ENCODE data around the gene COL18A1.
"Not testable (repeated sequence)": the region's sequence is repeated elsewhere in the genome, so short reads cannot be mapped to it uniquely, and the experiment has no call there.

Gene COL18A1

DNA sequence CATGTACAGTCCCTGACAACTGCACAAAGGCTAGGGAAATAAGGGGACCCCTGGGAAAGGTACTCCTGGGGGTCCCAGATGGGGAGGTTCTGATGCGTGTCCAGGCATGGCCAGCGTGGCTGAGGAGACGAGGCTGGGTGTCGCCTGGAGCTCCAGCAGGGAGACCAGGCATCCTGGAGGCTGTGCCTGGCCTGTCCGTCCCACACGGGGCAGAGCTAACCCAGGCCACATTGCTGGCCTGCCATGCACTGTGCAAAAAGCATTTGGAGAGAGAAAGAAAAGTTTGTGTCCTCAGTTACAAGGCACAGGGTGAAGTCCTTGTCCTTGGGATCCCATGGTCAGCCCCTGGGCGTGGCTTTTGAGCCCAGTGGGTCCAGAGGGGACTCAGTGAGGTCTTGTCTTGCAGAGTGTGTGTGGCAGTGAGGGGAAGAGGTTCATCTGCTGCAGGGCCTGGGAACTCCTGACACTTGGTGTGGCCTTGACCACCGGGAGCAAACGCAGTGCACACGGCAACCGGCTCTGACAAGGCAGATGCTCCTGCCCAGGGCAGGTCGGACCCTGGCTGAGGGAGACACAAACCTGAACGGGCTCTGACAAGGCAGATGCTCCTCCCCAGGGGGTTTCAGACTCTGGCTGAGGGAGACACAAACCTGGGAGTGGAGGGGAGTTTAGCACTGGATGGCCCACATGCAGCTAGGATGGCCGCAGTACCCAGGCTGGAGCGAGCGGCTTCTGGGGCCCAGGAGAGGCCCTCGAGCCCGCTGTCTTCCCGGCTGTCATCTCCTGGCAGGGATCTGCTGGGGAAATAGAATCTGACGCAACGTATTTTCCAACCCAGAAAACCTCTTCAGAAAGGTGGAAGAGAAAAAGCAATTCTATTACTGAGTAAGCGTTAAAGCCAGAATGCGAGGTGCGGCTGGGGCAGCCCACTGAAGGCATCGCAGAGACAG lies 37.3 kb upstream of the COL18A1 start:
- no peak for DNase-seq

DNA sequence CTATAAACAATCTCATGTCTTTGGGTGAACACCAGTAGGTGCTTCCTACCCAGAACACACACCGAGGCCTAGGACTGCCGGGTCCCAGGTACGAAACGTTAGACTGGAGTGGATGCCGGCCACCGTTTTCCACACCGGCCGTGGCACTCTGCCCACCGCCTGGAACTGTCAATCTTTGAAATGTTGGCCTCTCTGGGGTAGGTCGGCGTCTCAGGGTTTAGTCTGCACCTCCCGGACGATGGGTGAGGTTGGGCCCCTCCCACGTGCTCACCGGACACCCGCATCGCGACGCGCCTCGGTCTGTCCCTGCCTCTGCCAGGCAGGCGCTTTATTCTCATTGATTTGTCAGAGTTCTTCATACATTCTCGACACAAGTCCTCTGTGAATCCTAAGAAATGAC lies 35.9 kb upstream of the COL18A1 start:
- not testable (repeated sequence) for DNase-seq

GRCh38 chr21:45370575-45370974 lies 34.4 kb upstream of the COL18A1 start:
- no peak for DNase-seq

DNA sequence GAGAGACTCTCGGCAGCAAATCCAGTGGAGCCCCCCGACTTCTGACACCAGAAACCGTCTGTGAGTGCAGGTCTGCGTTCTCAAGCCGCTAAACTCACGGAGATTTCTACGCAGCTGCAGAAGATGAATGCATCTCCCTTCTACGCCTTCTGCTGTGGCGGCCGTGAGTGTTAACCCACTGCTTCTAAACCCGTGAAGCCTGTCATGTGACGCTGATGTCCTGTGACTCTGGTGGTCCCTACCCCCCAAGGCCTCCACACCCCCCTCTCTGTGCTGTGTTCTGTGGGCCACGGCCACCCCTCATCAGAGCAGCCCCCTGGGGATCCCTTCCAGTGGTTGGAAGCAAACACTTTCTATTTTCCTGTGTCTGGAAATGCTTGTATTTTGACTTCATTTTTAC lies 33.9 kb upstream of the COL18A1 start:
- no peak for DNase-seq

DNA sequence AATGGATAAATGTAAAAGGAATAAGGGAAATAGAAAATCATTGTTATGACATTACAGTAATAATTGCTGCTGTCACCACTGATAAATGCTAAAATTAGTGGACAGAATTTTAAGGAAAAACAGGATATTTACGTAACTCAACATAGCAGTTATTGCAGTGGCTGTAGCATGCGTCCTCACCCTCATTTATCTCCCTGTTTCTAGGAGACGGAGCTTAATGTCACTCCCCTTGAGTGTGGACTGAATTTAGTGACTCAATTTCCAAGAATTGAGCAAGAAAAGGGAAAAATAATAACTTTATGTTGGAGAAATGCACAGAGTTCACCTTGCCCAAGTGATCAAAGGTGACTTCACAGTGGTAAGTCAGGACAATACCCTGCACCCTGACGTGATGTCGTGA lies 33.3 kb upstream of the COL18A1 start:
- DNase-seq: no peak

- no peak for DNase-seq
Observed at GRCh38 chr21:45372732-45373355, 32.1 kb upstream of the COL18A1 start.

DNA sequence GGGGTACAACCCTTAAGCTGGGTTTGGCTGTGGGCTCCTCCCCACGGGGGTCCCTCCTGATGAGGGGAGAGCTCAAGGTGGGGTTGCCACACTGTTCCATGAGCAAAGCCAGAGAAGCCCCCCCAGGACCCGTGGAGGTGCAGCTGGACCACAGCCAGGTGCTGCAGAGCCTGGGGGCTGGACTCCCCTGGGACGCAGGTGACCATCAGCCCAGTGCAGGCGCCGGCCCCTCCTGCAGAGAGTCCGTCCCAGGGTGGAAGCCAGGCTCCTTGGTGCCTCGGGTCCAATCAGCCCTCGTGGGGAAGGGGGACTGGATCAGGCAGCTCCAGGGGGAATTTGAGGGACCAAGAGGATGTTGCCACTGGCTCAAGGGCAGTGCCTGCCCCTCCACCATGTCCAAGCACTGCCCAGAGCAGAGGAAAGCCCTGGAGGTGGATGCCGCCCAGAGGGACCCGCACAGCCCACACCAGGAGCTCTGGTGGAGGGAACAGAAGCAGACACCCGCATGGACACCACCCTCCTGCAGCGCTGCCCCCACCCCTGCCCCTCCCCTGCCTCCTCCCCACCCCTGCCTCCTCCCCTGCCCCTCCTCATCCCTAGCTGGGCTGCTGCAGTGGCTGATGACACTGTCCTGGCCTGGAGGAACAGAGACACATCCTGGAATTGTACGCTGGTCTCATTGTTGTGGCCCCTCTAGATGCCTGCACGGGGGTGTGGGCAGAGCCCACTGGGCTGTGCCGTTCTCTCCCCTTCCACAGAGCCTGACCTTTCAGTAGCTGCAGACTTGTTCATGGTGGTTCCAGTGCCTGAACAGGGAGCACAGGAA lies 30.8 kb upstream of the COL18A1 start:
- DNase-seq: no peak

DNA sequence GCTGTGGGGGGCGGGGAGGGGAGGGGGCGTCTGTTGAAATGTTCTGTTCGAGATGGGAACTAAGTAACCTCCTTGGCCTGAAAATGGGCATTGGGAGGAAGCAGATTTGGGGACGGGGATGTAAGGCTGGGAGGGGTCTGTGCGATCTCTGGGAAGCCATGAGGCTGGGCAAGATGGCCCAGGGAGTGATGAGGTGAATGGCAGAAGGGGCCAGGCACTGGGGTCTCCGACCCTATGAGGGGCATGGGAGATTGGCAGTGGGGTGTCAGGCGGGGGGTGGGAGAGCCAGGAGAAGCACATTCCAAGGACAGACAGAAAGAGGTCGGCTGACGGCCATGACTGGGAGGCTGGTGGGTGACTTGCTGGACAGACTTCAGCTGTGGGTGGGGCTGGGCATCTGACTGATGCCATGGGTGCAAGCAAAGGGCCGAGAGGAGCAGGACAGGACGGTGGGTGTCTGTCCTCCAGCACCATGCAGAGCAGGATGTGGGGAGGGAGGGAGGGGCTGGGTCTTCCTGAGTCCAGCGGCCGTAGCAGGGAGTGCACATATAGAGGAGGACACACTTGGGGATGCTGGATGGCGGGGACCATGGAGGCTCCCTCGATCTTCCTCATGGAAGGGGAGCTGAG lies 30.0 kb upstream of the COL18A1 start:
- DNase-seq: no peak

DNA sequence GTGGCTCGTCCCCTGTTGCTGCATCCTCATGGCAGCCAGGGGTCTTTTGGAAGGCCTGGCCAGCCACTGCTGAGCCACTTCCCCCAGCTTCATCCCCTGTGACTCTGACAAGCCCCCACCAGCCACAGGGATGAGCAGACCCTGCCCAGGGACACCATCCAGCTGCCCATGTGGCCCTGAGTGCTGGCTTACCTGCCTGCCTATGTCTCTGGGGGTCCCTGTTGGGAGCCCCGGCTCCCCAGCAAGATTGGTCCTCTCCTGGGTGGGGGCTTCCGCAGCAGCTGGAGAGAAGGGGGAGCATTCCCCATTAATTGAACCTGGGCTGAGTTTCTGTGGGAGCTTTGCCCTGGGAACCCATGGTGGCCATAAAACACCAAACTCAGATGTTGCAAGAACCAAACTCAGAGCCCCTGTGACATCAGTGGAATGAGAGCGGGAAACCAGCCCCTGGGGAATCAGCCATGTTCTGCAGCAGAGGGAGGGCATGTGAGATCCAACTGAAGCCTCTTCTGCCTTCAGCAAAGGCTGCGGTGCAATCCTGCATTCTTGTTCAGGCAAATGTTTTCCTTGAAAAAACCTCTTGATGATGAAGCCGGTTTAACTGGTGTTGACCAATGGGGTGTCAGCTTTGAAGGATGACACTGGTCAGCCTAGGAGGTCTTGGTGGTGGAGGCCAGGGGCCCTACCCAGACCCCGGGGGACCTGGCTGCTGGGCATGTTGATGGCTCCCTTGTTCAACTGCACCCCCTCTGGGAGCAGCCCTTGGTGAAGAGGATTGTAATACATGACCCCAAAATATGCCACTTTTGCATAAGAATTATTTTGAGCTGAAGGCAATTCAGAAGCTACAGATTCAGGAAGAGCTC lies 28.3 kb upstream of the COL18A1 start:
- no peak for DNase-seq

DNA sequence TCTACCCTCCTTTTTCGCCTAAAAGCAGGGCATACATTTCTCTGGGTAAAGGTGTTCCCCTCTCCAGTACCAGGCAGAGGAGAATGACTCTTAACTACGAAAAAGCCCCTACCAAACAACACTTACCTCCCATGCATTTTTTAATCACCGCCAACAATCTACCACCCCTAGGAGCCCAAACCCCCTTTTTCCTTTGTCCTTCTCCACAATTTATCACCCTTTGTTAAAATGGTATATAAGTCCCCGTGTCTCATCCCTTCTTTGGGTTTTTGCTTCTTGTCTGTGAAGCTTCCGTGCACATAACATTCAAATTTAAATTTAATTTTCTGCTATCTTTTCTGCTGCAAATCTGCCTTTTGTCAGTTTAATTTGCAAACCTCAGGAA lies 27.6 kb upstream of the COL18A1 start:
- DNase-seq: no peak

DNA sequence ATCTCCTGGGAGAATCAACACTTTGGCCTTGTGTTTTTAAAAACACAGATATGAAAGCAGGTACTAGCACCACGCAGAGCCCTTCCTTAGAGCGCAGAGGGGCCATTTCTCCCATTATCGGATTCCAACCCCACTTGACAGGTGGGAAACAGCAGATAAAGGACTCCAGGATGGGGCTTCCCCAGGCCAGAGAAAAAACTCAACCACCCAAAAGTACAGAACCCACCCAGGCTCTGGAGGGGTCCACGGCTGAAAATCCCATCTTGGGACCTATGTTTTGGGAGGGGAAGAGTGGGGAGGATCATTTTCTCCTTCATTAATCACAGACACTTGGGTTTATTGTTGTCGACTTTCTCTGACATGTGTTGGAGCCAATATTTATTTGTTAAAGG lies 27.1 kb upstream of the COL18A1 start:
- DNase-seq: no peak

- no peak for DNase-seq
Observed at GRCh38 chr21:45378258-45378966, 26.6 kb upstream of the COL18A1 start.

DNA sequence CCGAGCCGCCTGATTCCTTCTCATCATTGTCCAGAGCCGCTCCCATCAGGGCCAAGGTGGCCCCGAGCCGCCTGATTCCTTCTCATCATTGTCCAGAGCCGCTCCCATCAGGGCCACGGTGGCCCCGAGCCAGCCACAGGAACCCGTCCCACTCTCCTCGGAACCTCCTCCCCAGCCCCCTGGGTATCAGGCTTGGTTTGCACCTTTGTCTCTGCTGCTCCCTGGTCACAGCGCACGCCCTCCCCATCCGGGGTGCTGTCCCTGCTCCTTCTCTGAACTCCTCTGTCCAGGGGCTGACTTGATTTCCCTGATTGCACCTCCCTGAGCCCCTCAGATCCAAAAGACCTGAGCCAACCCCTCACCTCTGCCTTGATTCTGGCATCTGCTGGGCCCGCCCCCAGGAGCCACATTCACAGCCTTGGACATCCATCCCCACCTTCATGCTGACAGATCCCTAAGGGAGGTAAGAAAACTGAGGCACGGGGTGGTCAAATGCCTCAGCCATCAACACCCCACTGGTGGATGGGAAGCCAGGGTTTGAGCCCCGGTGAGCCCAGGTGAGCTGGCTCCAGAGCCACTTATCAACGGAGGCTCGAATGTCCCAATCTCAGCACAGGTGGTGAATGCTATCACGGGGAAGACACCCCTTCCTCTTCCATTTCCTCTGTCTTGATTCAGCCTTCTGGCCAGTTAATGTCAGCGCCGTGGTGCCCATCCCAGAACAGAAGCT lies 25.6 kb upstream of the COL18A1 start:
- DNase-seq: no peak

DNA sequence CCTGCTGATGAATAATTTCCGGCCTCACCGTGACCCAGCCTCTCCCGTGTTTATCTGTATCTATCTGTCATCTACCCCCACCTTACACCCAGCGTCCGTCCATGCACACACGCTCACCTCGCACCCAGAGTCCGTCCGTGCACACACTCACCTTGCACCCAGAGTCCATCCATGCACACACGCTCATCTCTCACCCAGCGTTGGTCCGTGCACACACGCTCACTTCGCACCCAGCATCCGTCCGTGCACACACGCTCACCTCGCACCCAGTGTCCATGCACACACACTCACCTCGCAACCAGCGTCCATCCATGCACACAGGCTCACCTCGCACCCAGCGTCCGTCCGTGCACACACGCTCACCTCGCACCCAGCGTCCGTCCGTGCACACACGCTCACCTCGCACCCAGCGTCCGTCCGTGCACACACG lies 25.0 kb upstream of the COL18A1 start:
- no peak for DNase-seq

- DNase-seq: no peak
Observed at GRCh38 chr21:45380566-45380965, 24.4 kb upstream of the COL18A1 start.

- no peak for DNase-seq
Observed at GRCh38 chr21:45381036-45381787, 23.8 kb upstream of the COL18A1 start.

DNA sequence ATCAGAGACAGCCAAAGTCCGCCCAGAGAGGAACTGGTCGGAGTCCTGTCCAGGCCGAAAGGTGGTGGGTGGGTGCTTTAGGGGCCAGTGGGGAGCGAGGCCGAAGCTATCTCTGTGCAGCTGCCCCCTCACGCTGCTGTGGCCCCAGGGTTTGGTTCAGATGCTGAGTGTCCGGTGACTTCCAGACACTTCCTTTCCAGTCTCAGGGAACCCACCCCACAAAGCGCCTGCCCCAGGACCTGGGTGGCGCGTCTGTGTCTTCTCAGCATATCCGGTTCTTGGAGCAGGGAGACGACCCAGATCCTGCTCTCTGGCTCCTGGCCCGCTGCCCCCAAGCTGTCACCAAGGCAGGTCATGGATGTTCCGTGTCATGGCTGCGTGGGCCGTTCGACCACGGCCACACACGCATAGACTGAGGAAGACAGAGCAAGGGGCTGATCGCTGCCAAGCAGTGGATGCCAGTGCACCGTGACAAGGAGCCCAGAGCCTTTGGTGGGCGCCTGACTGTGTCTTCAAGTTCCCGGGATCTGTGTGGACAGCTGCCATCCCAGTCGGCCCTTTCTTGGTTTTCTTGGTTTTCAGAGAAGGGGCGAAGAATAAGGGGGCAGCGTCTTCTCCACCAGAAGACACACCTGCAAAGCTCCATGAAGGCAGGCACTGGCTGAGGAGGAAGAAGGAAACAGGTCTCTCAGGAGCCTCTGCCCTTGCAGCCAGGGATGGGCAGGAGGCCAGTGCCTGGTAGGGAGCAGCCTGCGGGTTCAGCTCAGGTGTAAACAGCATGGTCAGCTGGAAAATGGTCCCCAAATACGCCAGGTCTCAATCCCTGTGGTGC lies 22.9 kb upstream of the COL18A1 start:
- no peak for DNase-seq

DNA sequence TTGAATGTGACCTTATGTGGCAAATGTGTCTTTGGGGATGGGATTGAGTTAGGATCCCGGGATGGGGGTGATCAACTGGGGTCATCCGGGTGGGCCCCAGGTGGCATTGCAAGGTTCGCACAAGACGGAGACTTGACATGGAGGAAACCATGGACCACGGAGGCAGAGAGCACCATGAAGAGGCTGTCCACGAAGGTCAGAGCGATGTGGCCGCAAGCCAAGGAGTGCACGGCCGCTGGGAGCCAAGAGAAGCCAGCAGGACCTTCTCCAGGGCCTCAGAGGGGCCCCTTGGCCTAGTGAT lies 22.3 kb upstream of the COL18A1 start:
- DNase-seq: no peak

GRCh38 chr21:45383111-45383614 lies 21.8 kb upstream of the COL18A1 start:
- no peak for DNase-seq
